NT2/D1 (cell line): Measurements from ENCODE around the gene ZNF277.

Experiments used
- SUZ12 ChIP-seq: IDR thresholded peaks from 2 replicates; pipeline ENCODE4 v1.6.1; 2011; ENCODE audit not compliant: insufficient read length, insufficient read depth; ENCODE audit errors: extremely low read depth
- YY1 ChIP-seq: IDR thresholded peaks from 2 replicates; pipeline ENCODE4 v1.6.1; 2011; ENCODE audit not compliant: insufficient read length, insufficient read depth
- ZNF274 ChIP-seq: IDR thresholded peaks from 2 replicates; pipeline ENCODE4 v1.6.1; 2011; ENCODE audit warnings: mild to moderate bottlenecking, low read depth, low read length

DNA sequence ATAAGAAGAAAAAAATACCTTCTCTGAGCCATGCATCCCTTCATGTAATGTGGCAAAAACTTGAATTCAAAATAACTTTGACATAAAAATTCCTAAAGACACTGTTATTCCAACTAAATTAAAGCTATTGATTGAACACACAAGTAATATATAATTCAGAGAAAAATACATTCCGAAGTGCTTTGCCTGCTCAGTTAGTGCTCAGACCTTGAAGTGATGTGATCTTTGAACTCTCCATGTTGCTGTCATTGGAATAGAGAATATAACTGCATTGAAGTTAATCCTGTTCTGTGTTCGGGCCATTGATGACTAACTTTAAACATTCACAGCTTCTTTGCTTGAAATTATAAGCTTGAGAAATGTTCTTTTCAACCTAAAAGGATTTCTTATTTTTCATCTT lies 129.8 kb downstream of the ZNF277 start:
- TF ChIP-seq SUZ12, result no peak
- TF ChIP-seq YY1, result no peak
- no peak for TF ChIP-seq ZNF274
